Measurements from ENCODE around the gene CMTM5.

DNA sequence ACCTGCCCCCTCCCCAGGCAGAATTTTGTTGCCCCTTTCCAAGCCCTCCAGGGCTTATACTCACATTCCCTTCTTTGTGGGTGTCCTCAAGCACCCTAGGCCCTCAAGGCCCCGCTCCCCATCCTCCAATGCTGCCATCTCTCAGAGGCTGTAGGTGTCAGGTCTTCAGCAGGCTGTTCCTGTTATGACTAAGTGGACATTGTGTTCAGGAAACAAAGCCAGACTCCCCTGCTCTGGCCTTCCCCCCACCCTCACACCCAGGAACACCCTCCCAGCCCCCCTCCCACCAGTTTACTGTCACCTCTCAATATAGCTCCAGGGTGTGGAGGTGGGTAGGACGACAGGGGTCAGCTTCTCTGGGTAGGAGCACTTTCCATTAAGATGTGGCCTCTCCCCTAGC lies 32.6 kb downstream of the CMTM5 start:
- TF ChIP-seq CTCF (optimal IDR thresholded peaks at IDR 0.05 in 1 of 3, IDR thresholded peaks at IDR 0.05 in 1 of 3, conservative IDR thresholded peaks at IDR 0.05 in 1 of 3; ENCODE audit: extremely low read depth in 1 of 3, insufficient read depth in 2 of 3, low read length in 3 of 3) (no peak), EZH2 (IDR thresholded peaks at IDR 0.05; ENCODE audit: low read length) (no peak)

All from keratinocyte (primary cell).